Ovary (tissue), 9 donors: Measurements from ENCODE around the gene SPAG16. TPM values are rescaled to one million over a fixed set of nuclear protein-coding genes. Genes with fewer than 3 reads are reported as not detected.

Source experiments
- DNase-seq, 5 donors: peaks; one replicate each; pipeline ENCODE4 v3.0.0-alpha.2; 2019 to 2020
- H3K27ac ChIP-seq, 2 donors: fragments of 200-600 bp; one replicate each; pipeline versions ENCODE4 v1.5.1 to v1.8.0; 2019 to 2022
- H3K27me3 ChIP-seq: fragments of 200-600 bp; one replicate; pipeline ENCODE4 v1.8.0; 2022
- H3K36me3 ChIP-seq: fragments of 200-600 bp; sonication (generic); one replicate; pipeline ENCODE4 v1.5.1; 2019
- H3K4me1 ChIP-seq: one replicate; pipeline ENCODE4 v1.8.1; 2013; ENCODE audit warnings: mild to moderate bottlenecking, moderate library complexity; ENCODE audit not compliant: insufficient read depth
- H3K4me3 ChIP-seq: fragments of 200-600 bp; sonication (generic); one replicate; pipeline ENCODE4 v1.5.1; 2017
- H3K9me3 ChIP-seq, 2 donors: fragments of 200-600 bp in 1 of 2; sonication (generic) in 1 of 2; one replicate each; pipeline versions ENCODE4 v1.5.1 to v1.8.1; 2013 to 2019; ENCODE audit warnings: mild to moderate bottlenecking in 1 of 2, moderate library complexity in 1 of 2
- EP300 ChIP-seq: sonication (generic); formaldehyde crosslinking; IDR thresholded peaks from one replicate; pipeline ENCODE4 v1.6.1; 2017; ENCODE audit warnings: antibody characterized with exemption
- POLR2A ChIP-seq: fragments of 450-650 bp; IDR thresholded peaks from one replicate; pipeline ENCODE4 v1.6.1; 2017; ENCODE audit warnings: antibody characterized with exemption, mild to moderate bottlenecking, moderate library complexity
- WGBS, 3 donors: extraction: QIAGEN DNeasy Blood & Tissue Kit in 1 of 3; methylation state at CpG; one replicate each; pipeline versions ENCODE4 v1.1.5 to v1.1.7; 2013 to 2017; 5-methylcytosine and 5-hydroxymethylcytosine counted together
- intact Hi-C, 4 donors: fragments of 100-400 bp; cut with DNase I; formaldehyde crosslinking; loops; one replicate each; pipeline versions ENCODE4 v1.11.0 to v1.15.1; 2022 to 2023
- polyA plus RNA-seq, 2 donors: library from polyadenylated mRNA; stranded (reverse); fragments of 200-250 nt in 1 of 2; fragments of 350-450 nt in 1 of 2; fragmentation: Illumina TruSeq in 1 of 2; extraction: RNeasy Lipid Tissue Mini Kit (QIAGEN cat#74804) in 1 of 2; gene quantifications; one replicate each; pipeline ENCODE4 v1.2.3, GENCODE V29; 2013 to 2014
- total RNA-seq, 7 donors: library from RNA; depleted of rRNA in 2 of 7; stranded (reverse); fragments of >200 nt in 2 of 7; fragmentation: NEBNext Ultra II Directional in 3 of 7; extraction: Animal tissue kit (Norgen Biotek cat#: 25700) in 3 of 7; gene quantifications; one replicate each; pipeline versions ENCODE4 v1.1.0 to v1.2.4, GENCODE V29; 2016 to 2023
- TF ChIP-seq, protein P1 (sequence below), 3 donors: fragments of 450-650 bp in 2 of 3; fragments of 200-600 bp in 1 of 3; IDR thresholded peaks; one replicate each; pipeline versions ENCODE4 v1.5.1 to v1.8.0; 2016 to 2022; ENCODE audit warnings: antibody characterized with exemption in 3 of 3, mild to moderate bottlenecking in 1 of 3
- donor health status: DM: no; HTN: no; CAD: no; lungs with moderate emphysema.
- donor health status: DM: no; HTN: no; CAD: no.
- donor health status: Bipolar disorder and iron deficiency.
- donor health status: DM: yes; HTN: yes; CAD: no.
- donor health status: DM: no; HTN: no; CAD: no.
- donor health status: DM: yes; HTN: yes; CAD: no.

The SPAG16 gene
- total and polyA plus RNA-seq, 9 donors, result 25.2 to 58.7 (median 28.9) TPM

GRCh38 chr2:214158851-214159250 is 874.6 kb downstream of the SPAG16 start:
- Histone ChIP-seq H3K4me3 (no peak overlapping the region), H3K4me1 (no peaks in the 10 kb centered on the region), H3K27ac (no peak overlapping the region), H3K9me3 (no peaks in the 10 kb centered on the region), H3K27me3 (no peaks in the 10 kb centered on the region), H3K36me3 (no peaks in the 10 kb centered on the region)
- TF ChIP-seq, protein P1, sequence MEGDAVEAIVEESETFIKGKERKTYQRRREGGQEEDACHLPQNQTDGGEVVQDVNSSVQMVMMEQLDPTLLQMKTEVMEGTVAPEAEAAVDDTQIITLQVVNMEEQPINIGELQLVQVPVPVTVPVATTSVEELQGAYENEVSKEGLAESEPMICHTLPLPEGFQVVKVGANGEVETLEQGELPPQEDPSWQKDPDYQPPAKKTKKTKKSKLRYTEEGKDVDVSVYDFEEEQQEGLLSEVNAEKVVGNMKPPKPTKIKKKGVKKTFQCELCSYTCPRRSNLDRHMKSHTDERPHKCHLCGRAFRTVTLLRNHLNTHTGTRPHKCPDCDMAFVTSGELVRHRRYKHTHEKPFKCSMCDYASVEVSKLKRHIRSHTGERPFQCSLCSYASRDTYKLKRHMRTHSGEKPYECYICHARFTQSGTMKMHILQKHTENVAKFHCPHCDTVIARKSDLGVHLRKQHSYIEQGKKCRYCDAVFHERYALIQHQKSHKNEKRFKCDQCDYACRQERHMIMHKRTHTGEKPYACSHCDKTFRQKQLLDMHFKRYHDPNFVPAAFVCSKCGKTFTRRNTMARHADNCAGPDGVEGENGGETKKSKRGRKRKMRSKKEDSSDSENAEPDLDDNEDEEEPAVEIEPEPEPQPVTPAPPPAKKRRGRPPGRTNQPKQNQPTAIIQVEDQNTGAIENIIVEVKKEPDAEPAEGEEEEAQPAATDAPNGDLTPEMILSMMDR (IDR thresholded peaks at IDR 0.05), result no peak
- TF ChIP-seq EP300, result no peak
- TF ChIP-seq POLR2A, result no peak
- DNase-seq, result no peak
- WGBS, 3 donors, result 86 to 94% (median 90%) methylated on average over 1 of the region's 1 CpG
- intact Hi-C loops, result no loop called here

- H3K27me3 ChIP-seq, result no peaks in the 10 kb centered on the region
- 72 to 77% (median 75%) methylated on average over 5 of the region's 5 CpGs for WGBS, 3 donors
- no peak for DNase-seq
- intact Hi-C loops, result no loop called here
- H3K9me3 ChIP-seq, result no peaks in the 10 kb centered on the region
- no peak overlapping the region for H3K4me3 ChIP-seq
- H3K27ac ChIP-seq, result no peak overlapping the region
- H3K36me3 ChIP-seq, result no peaks in the 10 kb centered on the region
- TF ChIP-seq POLR2A, result no peak
- TF ChIP-seq, protein P1 (IDR thresholded peaks at IDR 0.05), result no peak
- no peak for TF ChIP-seq EP300
- no peaks in the 10 kb centered on the region for H3K4me1 ChIP-seq
Observed at GRCh38 chr2:214169281-214169680, 885.0 kb downstream of the SPAG16 start.

DNA sequence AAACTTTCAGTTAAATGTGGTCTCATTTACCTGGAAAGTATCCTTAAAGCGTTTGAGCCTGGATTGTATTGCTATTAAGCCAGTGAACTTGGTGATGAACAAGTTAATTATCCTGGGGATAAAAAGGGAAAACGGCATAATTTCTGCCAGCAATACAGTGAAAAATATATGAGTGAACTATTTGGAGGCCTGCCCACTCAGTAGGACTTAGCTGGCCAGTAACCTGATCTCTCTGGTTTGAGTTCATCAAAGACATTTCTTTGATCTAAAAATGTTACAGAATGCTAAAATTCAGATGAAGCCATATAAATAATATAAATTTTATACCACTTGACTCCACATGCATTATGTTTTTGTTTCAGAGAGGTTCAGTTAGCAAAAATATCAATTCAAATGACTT is 885.5 kb downstream of the SPAG16 start:
- no peak for TF ChIP-seq POLR2A
- no peak for TF ChIP-seq EP300
- TF ChIP-seq, protein P1 (IDR thresholded peaks at IDR 0.05), result no peak
- no peaks in the 10 kb centered on the region for H3K27me3 ChIP-seq
- no peaks in the 10 kb centered on the region for H3K9me3 ChIP-seq
- intact Hi-C loops, result no loop called here
- H3K4me3 ChIP-seq, result no peak overlapping the region
- H3K4me1 ChIP-seq, result no peaks in the 10 kb centered on the region
- WGBS, 3 donors, result 21 to 29% (median 28%) methylated on average over 2 of the region's 2 CpGs
- DNase-seq, result no peak
- no peak overlapping the region for H3K27ac ChIP-seq
- no peaks in the 10 kb centered on the region for H3K36me3 ChIP-seq

GRCh38 chr2:214174563-214174962 is 890.3 kb downstream of the SPAG16 start:
- Histone ChIP-seq H3K27me3 (no peaks in the 10 kb centered on the region), H3K27ac (no peak overlapping the region), H3K9me3 (no peaks in the 10 kb centered on the region), H3K4me3 (no peak overlapping the region), H3K4me1 (no peaks in the 10 kb centered on the region), H3K36me3 (no peaks in the 10 kb centered on the region)
- 10 to 33% (median 13%) methylated on average over 1 of the region's 1 CpG for WGBS, 3 donors
- DNase-seq, result no peak
- TF ChIP-seq POLR2A, result no peak
- TF ChIP-seq, protein P1 (IDR thresholded peaks at IDR 0.05), result no peak
- TF ChIP-seq EP300, result no peak
- intact Hi-C loops, result no loop called here

DNA sequence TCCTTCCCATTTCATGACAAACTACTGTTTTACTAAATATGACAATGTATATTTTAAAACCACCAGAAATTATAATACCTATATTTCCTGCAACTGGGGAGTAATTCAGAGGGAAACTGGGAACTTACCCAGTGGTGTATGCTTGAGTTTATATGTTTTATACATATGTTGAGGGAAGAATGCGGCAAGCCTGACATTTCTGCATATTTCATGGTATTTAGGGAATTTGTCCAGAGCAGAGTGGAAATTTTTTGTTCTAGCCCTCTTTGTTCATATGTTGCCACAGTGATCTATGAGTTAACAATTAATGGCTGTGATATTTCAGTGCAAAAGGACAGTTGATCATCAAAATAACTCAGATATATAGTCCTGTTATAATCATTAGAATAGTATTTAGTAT is 895.8 kb downstream of the SPAG16 start:
- no peak overlapping the region for H3K4me3 ChIP-seq
- H3K27me3 ChIP-seq, result no peaks in the 10 kb centered on the region
- H3K36me3 ChIP-seq, result no peaks in the 10 kb centered on the region
- H3K9me3 ChIP-seq, result no peaks in the 10 kb centered on the region
- DNase-seq, result no peak
- no peak overlapping the region for H3K27ac ChIP-seq
- intact Hi-C loops, result no loop called here
- no peaks in the 10 kb centered on the region for H3K4me1 ChIP-seq
- WGBS, 3 donors, result 82 to 94% (median 83%) methylated on average over 1 of the region's 1 CpG
- TF ChIP-seq, protein P1 (IDR thresholded peaks at IDR 0.05), result no peak
- no peak for TF ChIP-seq POLR2A
- TF ChIP-seq EP300, result no peak
